Loucy (cell line): Measurements from ENCODE around the gene GBGT1.
"Not testable (repeated sequence)": the region's sequence is repeated elsewhere in the genome, so short reads cannot be mapped to it uniquely, and the experiment has no call there.

Source experiments
- H2AFZ ChIP-seq: fragments of 200-600 bp; sonication (generic); 2 replicates; pipeline ENCODE4 v1.6.0; 2016; ENCODE audit warnings: antibody characterized with exemption, mild to moderate bottlenecking, low read length, moderate library complexity
- H3F3A ChIP-seq: fragments of 200-600 bp; 2 replicates; pipeline ENCODE4 v1.6.0; 2016; ENCODE audit warnings: antibody characterized with exemption, low read depth, mild to moderate bottlenecking
- H3K27me3 ChIP-seq: fragments of 200-600 bp; sonication (generic); 2 replicates; pipeline ENCODE4 v1.6.1; 2014; ENCODE audit warnings: low read length, mild to moderate bottlenecking; ENCODE audit not compliant: insufficient read depth, poor library complexity, severe bottlenecking
- H3K36me3 ChIP-seq: fragments of 200-600 bp; sonication (generic); 2 replicates; pipeline ENCODE4 v1.6.1; 2016; ENCODE audit warnings: low read length; ENCODE audit not compliant: insufficient read depth
- H3K4me1 ChIP-seq: fragments of 200-600 bp; sonication (generic); 2 replicates; pipeline ENCODE4 v1.5.1; 2014; ENCODE audit warnings: low read length, mild to moderate bottlenecking; ENCODE audit not compliant: insufficient read depth, poor library complexity, severe bottlenecking
- H3K4me2 ChIP-seq: fragments of 200-600 bp; sonication (generic); 2 replicates; pipeline ENCODE4 v1.6.0; 2014; ENCODE audit warnings: antibody characterized with exemption, low read length, low read depth, mild to moderate bottlenecking; ENCODE audit not compliant: poor library complexity, severe bottlenecking
- H3K4me3 ChIP-seq: fragments of 200-600 bp; sonication (generic); 2 replicates; pipeline ENCODE4 v1.5.1; 2014; ENCODE audit warnings: low read length, mild to moderate bottlenecking, mixed read lengths; ENCODE audit not compliant: poor library complexity, severe bottlenecking
- H3K79me2 ChIP-seq: fragments of 200-600 bp; sonication (generic); 2 replicates; pipeline ENCODE4 v1.6.1; 2014; ENCODE audit warnings: low read length; ENCODE audit not compliant: insufficient read depth
- H3K9ac ChIP-seq: fragments of 200-600 bp; sonication (generic); 2 replicates; pipeline ENCODE4 v1.6.0; 2014; ENCODE audit warnings: mild to moderate bottlenecking, low read depth, low read length, moderate library complexity; ENCODE audit not compliant: poor library complexity, severe bottlenecking
- H3K9me2 ChIP-seq: fragments of 200-600 bp; sonication (generic); replicated peaks from 2 replicates; pipeline ENCODE4 v1.6.1; 2016; ENCODE audit warnings: low read depth, low read length, mixed read lengths
- H3K9me3 ChIP-seq: fragments of 200-600 bp; sonication (generic); 2 replicates; pipeline ENCODE4 v1.6.1; 2014; ENCODE audit warnings: mild to moderate bottlenecking, antibody characterized with exemption, low read length, low read depth; ENCODE audit not compliant: insufficient read depth
- H4K20me1 ChIP-seq: fragments of 200-600 bp; sonication (generic); 2 replicates; pipeline ENCODE4 v1.6.0; 2014; ENCODE audit warnings: antibody characterized with exemption, low read length, mild to moderate bottlenecking; ENCODE audit not compliant: insufficient read depth, poor library complexity, severe bottlenecking
- CTCF ChIP-seq: fragments of 200-600 bp; sonication (generic); conservative IDR thresholded peaks from 2 replicates; pipeline ENCODE4 v1.5.1; 2014; ENCODE audit warnings: mild to moderate bottlenecking, antibody characterized with exemption, low read length
- EZH2phosphoT487 ChIP-seq: fragments of 200-600 bp; IDR thresholded peaks from 2 replicates; pipeline ENCODE4 v1.6.1; 2018; ENCODE audit warnings: antibody characterized with exemption, mild to moderate bottlenecking, moderate library complexity, borderline replicate concordance

Gene GBGT1

GRCh38 chr9:133205996-133206931, 42.5 kb upstream of the GBGT1 start:
- Histone ChIP-seq H3K4me1 (no peaks in the 10 kb centered on the region), H3K9ac (no peak overlapping the region), H3K79me2 (no peaks in the 10 kb centered on the region), H2AFZ (no peak overlapping the region), H3F3A (no peaks in the 10 kb centered on the region), H4K20me1 (no peaks in the 10 kb centered on the region), H3K9me3 (no peaks in the 10 kb centered on the region), H3K9me2 (no peaks in the 10 kb centered on the region), H3K27me3 (no peaks in the 10 kb centered on the region), H3K36me3 (no peaks in the 10 kb centered on the region), H3K4me3 (no peak overlapping the region), H3K4me2 (no peak overlapping the region)
- TF ChIP-seq EZH2phosphoT487 (no peak), CTCF (no peak)

- not testable (repeated sequence) for H3K36me3 ChIP-seq, H3K79me2 ChIP-seq, H3K9ac ChIP-seq, H3K27me3 ChIP-seq, H3F3A ChIP-seq, H3K4me1 ChIP-seq, H4K20me1 ChIP-seq, H3K9me2 ChIP-seq, H3K9me3 ChIP-seq, H3K4me3 ChIP-seq, H2AFZ ChIP-seq, H3K4me2 ChIP-seq
These were observed 41.8 kb upstream of the GBGT1 start for GRCh38 chr9:133205481-133205887.

GRCh38 chr9:133204993-133205336, 41.3 kb upstream of the GBGT1 start:
- no peak overlapping the region for H3K4me3 ChIP-seq
- H3K79me2 ChIP-seq = no peaks in the 10 kb centered on the region
- H3K9me3 ChIP-seq = no peaks in the 10 kb centered on the region
- no peaks in the 10 kb centered on the region for H3K27me3 ChIP-seq
- no peak overlapping the region for H3K4me2 ChIP-seq
- H3F3A ChIP-seq = no peaks in the 10 kb centered on the region
- no peaks in the 10 kb centered on the region for H4K20me1 ChIP-seq
- H3K9me2 ChIP-seq = no peaks in the 10 kb centered on the region
- no peak overlapping the region for H3K9ac ChIP-seq
- H3K4me1 ChIP-seq = no peaks in the 10 kb centered on the region
- no peaks in the 10 kb centered on the region for H3K36me3 ChIP-seq
- TF ChIP-seq CTCF = no peak
- no peak for TF ChIP-seq EZH2phosphoT487
- no peak overlapping the region for H2AFZ ChIP-seq
